Neural progenitor cell (in vitro differentiated cells): ENCODE results near the gene R3HDM2.

Experiments
- CTCF ChIP-seq: fragments of 200-600 bp; sonication (generic); IDR thresholded peaks from 2 replicates; pipeline ENCODE4 v1.5.1; 2017; ENCODE audit warnings: antibody characterized with exemption, mild to moderate bottlenecking
- EZH2phosphoT487 ChIP-seq: fragments of 200-600 bp; sonication (generic); IDR thresholded peaks from 2 replicates; pipeline ENCODE4 v1.6.1; 2017; ENCODE audit warnings: antibody characterized with exemption

- TF ChIP-seq EZH2phosphoT487 (no peak), CTCF (no peak)
These were observed 23.9 kb upstream of the R3HDM2 start, which contains the start of gene INHBE for GRCh38 chr12:57454566-57455373.
